Measurements from ENCODE around the gene TMED4.

The TMED4 gene

GRCh38 chr7:44581879-44582603 lies at the start of gene TMED4:
Gene TMED4, minus strand, starts transcription at chr7:44582231. Its CDS starts 25 bp downstream, at chr7:44582206.
- Mint-ChIP-seq H3K27ac (peak within 1 kb of the TSS; percentile 93), H3K36me3 (peaks cover 9% of the 10 kb centered on the region), H3K27me3 (no peaks in the 10 kb centered on the region), H3K4me1 (ENCODE audit: low read depth) (peaks cover 28% of the 10 kb centered on the region), H3K9me3 (ENCODE audit: low read depth) (no peaks in the 10 kb centered on the region), H3K4me3 (peak within 1 kb of the TSS; percentile 89)

- Mint-ChIP-seq H3K36me3 (peaks cover 7% of the 10 kb centered on the region), H3K4me3 (peak overlapping the region; percentile 60), H3K9me3 (ENCODE audit: low read depth) (no peaks in the 10 kb centered on the region), H3K27me3 (no peaks in the 10 kb centered on the region), H3K27ac (peak overlapping the region; percentile 90), H3K4me1 (ENCODE audit: low read depth) (peaks cover 59% of the 10 kb centered on the region)
These were observed 49.6 kb upstream of the TMED4 start for GRCh38 chr7:44631458-44632115.

- H3K4me1 Mint-ChIP-seq (ENCODE audit: low read depth): peaks cover 55% of the 10 kb centered on the region
- peaks cover 7% of the 10 kb centered on the region for H3K36me3 Mint-ChIP-seq
- peak overlapping the region; percentile 60 for H3K4me3 Mint-ChIP-seq
- peak overlapping the region; percentile 90 for H3K27ac Mint-ChIP-seq
- no peaks in the 10 kb centered on the region for H3K27me3 Mint-ChIP-seq
- no peaks in the 10 kb centered on the region for H3K9me3 Mint-ChIP-seq (ENCODE audit: low read depth)
These were observed 48.9 kb upstream of the TMED4 start for GRCh38 chr7:44630792-44631457.

- Mint-ChIP-seq H3K4me1 (ENCODE audit: low read depth) (peaks cover 56% of the 10 kb centered on the region), H3K36me3 (peaks cover 7% of the 10 kb centered on the region), H3K27me3 (no peaks in the 10 kb centered on the region), H3K27ac (peak overlapping the region; percentile 90), H3K9me3 (ENCODE audit: low read depth) (no peaks in the 10 kb centered on the region), H3K4me3 (peak overlapping the region; percentile 27)
These were observed 47.9 kb upstream of the TMED4 start for GRCh38 chr7:44629829-44630522.

- Mint-ChIP-seq H3K27ac (peak overlapping the region; percentile 41), H3K4me1 (ENCODE audit: low read depth) (peaks cover 59% of the 10 kb centered on the region), H3K9me3 (ENCODE audit: low read depth) (no peaks in the 10 kb centered on the region), H3K36me3 (peaks cover 6% of the 10 kb centered on the region), H3K27me3 (no peaks in the 10 kb centered on the region), H3K4me3 (no peak overlapping the region)
These were observed 44.6 kb upstream of the TMED4 start for GRCh38 chr7:44626620-44627019.

GRCh38 chr7:44625526-44626471 lies 43.8 kb upstream of the TMED4 start:
- Mint-ChIP-seq H3K9me3 (ENCODE audit: low read depth) (no peaks in the 10 kb centered on the region), H3K36me3 (peaks cover 8% of the 10 kb centered on the region), H3K4me1 (ENCODE audit: low read depth) (peaks cover 57% of the 10 kb centered on the region), H3K4me3 (no peak overlapping the region), H3K27ac (peak overlapping the region; percentile 50), H3K27me3 (no peaks in the 10 kb centered on the region)

- Mint-ChIP-seq H3K27ac (peak overlapping the region; percentile 93), H3K9me3 (ENCODE audit: low read depth) (no peaks in the 10 kb centered on the region), H3K4me3 (peak overlapping the region; percentile 47), H3K36me3 (peaks cover 8% of the 10 kb centered on the region), H3K4me1 (ENCODE audit: low read depth) (peaks cover 59% of the 10 kb centered on the region), H3K27me3 (no peaks in the 10 kb centered on the region)
These were observed 42.3 kb upstream of the TMED4 start for GRCh38 chr7:44624318-44624717.

- Mint-ChIP-seq H3K9me3 (ENCODE audit: low read depth) (no peaks in the 10 kb centered on the region), H3K27ac (peak overlapping the region; percentile 93), H3K4me1 (ENCODE audit: low read depth) (peaks cover 74% of the 10 kb centered on the region), H3K36me3 (peaks cover 6% of the 10 kb centered on the region), H3K27me3 (no peaks in the 10 kb centered on the region), H3K4me3 (peak overlapping the region; percentile 74)
These were observed 40.5 kb upstream of the TMED4 start for GRCh38 chr7:44622342-44623151.

- Mint-ChIP-seq H3K36me3 (peaks cover 6% of the 10 kb centered on the region), H3K4me1 (ENCODE audit: low read depth) (peaks cover 82% of the 10 kb centered on the region), H3K4me3 (no peak overlapping the region), H3K27me3 (no peaks in the 10 kb centered on the region), H3K9me3 (ENCODE audit: low read depth) (no peaks in the 10 kb centered on the region), H3K27ac (peak overlapping the region; percentile 93)
These were observed 39.7 kb upstream of the TMED4 start for GRCh38 chr7:44621750-44622103.

- Mint-ChIP-seq H3K36me3 (peaks cover 6% of the 10 kb centered on the region), H3K4me1 (ENCODE audit: low read depth) (peaks cover 82% of the 10 kb centered on the region), H3K4me3 (no peak overlapping the region), H3K27ac (peak overlapping the region; percentile 43), H3K27me3 (no peaks in the 10 kb centered on the region), H3K9me3 (ENCODE audit: low read depth) (no peaks in the 10 kb centered on the region)
These were observed 39.2 kb upstream of the TMED4 start for GRCh38 chr7:44621034-44621749.

GRCh38 chr7:44618753-44619152 lies 36.7 kb upstream of the TMED4 start:
- Mint-ChIP-seq H3K9me3 (ENCODE audit: low read depth) (no peaks in the 10 kb centered on the region), H3K4me3 (peak overlapping the region; percentile 41), H3K27me3 (no peaks in the 10 kb centered on the region), H3K27ac (peak overlapping the region; percentile 97), H3K36me3 (peaks cover 14% of the 10 kb centered on the region), H3K4me1 (ENCODE audit: low read depth) (peaks cover 84% of the 10 kb centered on the region)

- Mint-ChIP-seq H3K4me3 (peak overlapping the region; percentile 76), H3K27me3 (no peaks in the 10 kb centered on the region), H3K27ac (peak overlapping the region; percentile 97), H3K9me3 (ENCODE audit: low read depth) (no peaks in the 10 kb centered on the region), H3K4me1 (ENCODE audit: low read depth) (peaks cover 80% of the 10 kb centered on the region), H3K36me3 (peaks cover 12% of the 10 kb centered on the region)
These were observed 36.0 kb upstream of the TMED4 start for GRCh38 chr7:44618045-44618444.
